Esophagus squamous epithelium (tissue), 5 donors: ENCODE data around the gene ARHGAP26. TPM values are rescaled to one million over a fixed set of nuclear protein-coding genes. Genes with fewer than 3 reads are reported as not detected.

ENCODE experiments used
- DNase-seq: peaks from one replicate; lab custom pipeline; 2025; lab: John Stamatoyannopoulos, UW
- H3K27ac ChIP-seq, 4 donors: fragments of 200-600 bp; sonication (generic); one replicate each; pipeline ENCODE4 v1.5.1; 2016 to 2019; ENCODE audit warnings: mild to moderate bottlenecking in 1 of 4
- H3K27me3 ChIP-seq, 4 donors: fragments of 200-600 bp; sonication (generic); 1 replicate in 3 of 4; 2 replicates in 1 of 4; pipeline versions ENCODE4 v1.5.1 to v1.6.0; 2017 to 2021; ENCODE audit warnings: antibody characterized with exemption in 1 of 4
- H3K36me3 ChIP-seq, 3 donors: fragments of 200-600 bp; sonication (generic); one replicate each; pipeline ENCODE4 v1.5.1; 2016 to 2019
- H3K4me1 ChIP-seq, 3 donors: fragments of 200-600 bp; sonication (generic); one replicate each; pipeline ENCODE4 v1.5.1; 2017 to 2019
- H3K4me3 ChIP-seq, 4 donors: fragments of 200-600 bp; sonication (generic); 1 replicate in 3 of 4; 2 replicates in 1 of 4; pipeline ENCODE4 v1.5.1; 2016 to 2019; ENCODE audit warnings: mild to moderate bottlenecking in 2 of 4, moderate library complexity in 1 of 4
- H3K9me3 ChIP-seq, 3 donors: fragments of 200-600 bp; sonication (generic); one replicate each; pipeline ENCODE4 v1.5.1; 2016 to 2019
- POLR2A ChIP-seq, 4 donors: fragments of 450-650 bp; IDR thresholded peaks; one replicate each; pipeline ENCODE4 v1.6.1; 2017; ENCODE audit warnings: antibody characterized with exemption in 4 of 4, mild to moderate bottlenecking in 4 of 4, moderate library complexity in 3 of 4
- WGBS, 2 donors: methylation state at CpG; one replicate each; pipeline ENCODE4 v1.1.5; 2018; 5-methylcytosine and 5-hydroxymethylcytosine counted together
- intact Hi-C: fragments of 100-400 bp; cut with DNase I; formaldehyde crosslinking; loops from one replicate; pipeline ENCODE4 v1.15.0; 2022
- total RNA-seq, 4 donors: library from RNA; depleted of rRNA; stranded (reverse); fragments of >200 nt; gene quantifications; one replicate each; pipeline ENCODE4 v1.1.0, GENCODE V29; 2016
- TF ChIP-seq, protein P1 (sequence below), 6 experiments: fragments of 450-650 bp in 4 of 6; fragments of 200-600 bp in 2 of 6; sonication (generic) in 2 of 6; IDR thresholded peaks; one replicate each; pipeline ENCODE4 v1.5.1; 2016 to 2019; ENCODE audit warnings: antibody characterized with exemption in 6 of 6, mild to moderate bottlenecking in 4 of 6, moderate library complexity in 4 of 6
- donor health status: DM: yes; HTN: yes; CAD: no.

The ARHGAP26 gene
- total RNA-seq, 4 donors from 2014 or later: 4.4 to 18.7 (median 15.4) TPM

DNA sequence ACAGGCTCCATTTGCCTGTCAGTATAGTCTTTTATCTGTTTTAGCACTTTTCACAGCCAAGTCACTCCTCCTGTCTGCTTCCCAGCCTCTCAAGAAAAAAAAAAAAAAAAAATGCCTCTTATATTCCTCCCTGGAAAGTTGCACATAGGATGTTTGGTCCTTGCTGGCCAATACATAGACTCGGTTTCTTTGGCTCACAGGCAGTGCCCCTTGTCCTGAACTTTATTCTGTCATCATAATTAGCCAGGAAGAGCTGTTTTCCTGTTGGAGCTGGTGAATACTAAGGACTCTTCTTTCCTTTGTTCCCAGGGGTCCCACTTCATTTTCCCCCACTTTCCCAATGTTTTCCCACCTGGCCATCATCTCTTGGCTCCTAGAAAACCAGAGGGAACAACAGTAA is 442.1 kb downstream of the ARHGAP26 start:
- Histone ChIP-seq H3K4me1 (peaks cover 4 to 33% (median 11%) of the 10 kb centered on the region in 3 donors), H3K9me3 (no peaks in the 10 kb centered on the region), H3K27me3 (no peaks in the 10 kb centered on the region), H3K36me3 (peaks cover 0 to 22% (median 0%) of the 10 kb centered on the region in 3 donors), H3K27ac (no peak overlapping the region), H3K4me3 (no peak overlapping the region)
- intact Hi-C loops: no loop called here
- WGBS, 2 donors: 61 to 74% methylated on average over 1 of the region's 1 CpG
- DNase-seq: no peak
- no peak for TF ChIP-seq POLR2A (IDR thresholded peaks at IDR 0.05)
- TF ChIP-seq, protein P1, sequence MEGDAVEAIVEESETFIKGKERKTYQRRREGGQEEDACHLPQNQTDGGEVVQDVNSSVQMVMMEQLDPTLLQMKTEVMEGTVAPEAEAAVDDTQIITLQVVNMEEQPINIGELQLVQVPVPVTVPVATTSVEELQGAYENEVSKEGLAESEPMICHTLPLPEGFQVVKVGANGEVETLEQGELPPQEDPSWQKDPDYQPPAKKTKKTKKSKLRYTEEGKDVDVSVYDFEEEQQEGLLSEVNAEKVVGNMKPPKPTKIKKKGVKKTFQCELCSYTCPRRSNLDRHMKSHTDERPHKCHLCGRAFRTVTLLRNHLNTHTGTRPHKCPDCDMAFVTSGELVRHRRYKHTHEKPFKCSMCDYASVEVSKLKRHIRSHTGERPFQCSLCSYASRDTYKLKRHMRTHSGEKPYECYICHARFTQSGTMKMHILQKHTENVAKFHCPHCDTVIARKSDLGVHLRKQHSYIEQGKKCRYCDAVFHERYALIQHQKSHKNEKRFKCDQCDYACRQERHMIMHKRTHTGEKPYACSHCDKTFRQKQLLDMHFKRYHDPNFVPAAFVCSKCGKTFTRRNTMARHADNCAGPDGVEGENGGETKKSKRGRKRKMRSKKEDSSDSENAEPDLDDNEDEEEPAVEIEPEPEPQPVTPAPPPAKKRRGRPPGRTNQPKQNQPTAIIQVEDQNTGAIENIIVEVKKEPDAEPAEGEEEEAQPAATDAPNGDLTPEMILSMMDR (IDR thresholded peaks at IDR 0.05): no peak

- 49 to 64% methylated on average over 6 of the region's 6 CpGs for WGBS, 2 donors
- no peak overlapping the region for H3K4me3 ChIP-seq
- DNase-seq: no peak
- intact Hi-C loops: no loop called here
- peaks cover 4 to 34% (median 11%) of the 10 kb centered on the region in 3 donors for H3K4me1 ChIP-seq
- no peaks in the 10 kb centered on the region for H3K27me3 ChIP-seq
- no peak for TF ChIP-seq POLR2A (IDR thresholded peaks at IDR 0.05)
- TF ChIP-seq, protein P1 (IDR thresholded peaks at IDR 0.05): no peak
- no peaks in the 10 kb centered on the region for H3K9me3 ChIP-seq
- H3K36me3 ChIP-seq: peaks cover 0 to 22% (median 0%) of the 10 kb centered on the region in 3 donors
- H3K27ac ChIP-seq: peak overlapping the region in 2 of 4 donors; percentile 28 to 48
Observed at GRCh38 chr5:143213231-143213850, 443.2 kb downstream of the ARHGAP26 start.

DNA sequence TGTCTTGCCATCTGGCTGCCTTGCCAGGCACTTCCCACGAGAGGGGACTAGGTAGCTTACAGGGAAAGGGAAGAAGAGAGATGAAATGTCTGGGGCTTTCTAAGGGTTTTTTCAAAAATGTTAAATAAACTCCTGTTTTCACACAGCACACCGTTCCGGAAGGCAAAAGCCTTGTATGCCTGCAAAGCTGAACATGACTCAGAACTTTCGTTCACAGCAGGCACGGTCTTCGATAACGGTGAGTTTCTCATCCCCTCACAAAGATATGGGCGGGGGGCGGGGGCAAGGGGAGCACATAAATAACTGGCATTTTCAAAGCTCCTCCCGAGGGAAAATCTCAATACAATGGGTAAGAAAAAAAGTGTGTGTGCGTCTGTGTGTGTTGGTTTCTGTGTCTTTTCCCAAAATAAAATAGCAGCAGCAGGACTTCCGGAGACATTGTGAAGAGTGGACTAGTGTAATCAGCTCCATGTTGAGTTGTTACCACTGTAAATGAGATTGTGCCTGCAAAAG is 443.7 kb downstream of the ARHGAP26 start:
- no peak for DNase-seq
- no peak overlapping the region for H3K4me3 ChIP-seq
- H3K27me3 ChIP-seq: no peaks in the 10 kb centered on the region
- peak overlapping the region in 2 of 4 donors; percentile 28 to 48 for H3K27ac ChIP-seq
- peaks cover 4 to 34% (median 11%) of the 10 kb centered on the region in 3 donors for H3K4me1 ChIP-seq
- H3K9me3 ChIP-seq: no peaks in the 10 kb centered on the region
- intact Hi-C loops: no loop called here
- TF ChIP-seq POLR2A (IDR thresholded peaks at IDR 0.05): no peak
- TF ChIP-seq, protein P1 (IDR thresholded peaks at IDR 0.05): no peak
- peaks cover 0 to 22% (median 0%) of the 10 kb centered on the region in 3 donors for H3K36me3 ChIP-seq
- WGBS, 2 donors: 60 to 63% methylated on average over 12 of the region's 12 CpGs

- no peak for DNase-seq
- peaks cover 0 to 22% (median 0%) of the 10 kb centered on the region in 3 donors for H3K36me3 ChIP-seq
Observed at GRCh38 chr5:143214458-143214857, 444.3 kb downstream of the ARHGAP26 start.

DNA sequence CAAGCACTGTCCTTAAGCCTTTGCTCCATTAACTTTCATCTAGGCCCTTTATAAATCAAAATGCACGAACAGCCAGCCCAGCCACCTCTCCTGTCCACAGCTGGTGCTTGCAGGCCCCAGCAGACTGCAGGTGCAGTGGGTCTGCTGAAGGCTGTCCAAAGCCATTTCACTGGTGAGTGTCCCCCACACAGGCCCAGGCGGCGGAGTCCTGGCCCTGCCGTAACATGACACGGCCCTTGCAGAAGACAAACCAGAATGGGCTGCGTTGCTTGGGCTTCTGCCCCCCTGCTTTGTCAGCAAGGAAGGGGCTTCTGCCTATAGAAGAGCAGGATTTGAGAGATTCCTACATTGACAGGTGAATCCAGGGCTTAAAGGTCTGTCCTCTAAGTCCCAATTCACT is 444.7 kb downstream of the ARHGAP26 start:
- Histone ChIP-seq H3K27ac (no peak overlapping the region), H3K36me3 (peaks cover 0 to 22% (median 0%) of the 10 kb centered on the region in 3 donors), H3K27me3 (no peaks in the 10 kb centered on the region), H3K4me3 (no peak overlapping the region), H3K4me1 (peaks cover 4 to 40% (median 11%) of the 10 kb centered on the region in 3 donors), H3K9me3 (no peaks in the 10 kb centered on the region)
- 20 to 100% methylated on average over 1 of the region's 6 CpGs for WGBS, 2 donors
- intact Hi-C loops: no loop called here
- DNase-seq: no peak
- TF ChIP-seq POLR2A (IDR thresholded peaks at IDR 0.05): no peak
- TF ChIP-seq, protein P1 (IDR thresholded peaks at IDR 0.05): no peak

More at GRCh38 chr5:143214458-143214857, 444.3 kb downstream of the ARHGAP26 start:
- H3K4me3 ChIP-seq: no peak overlapping the region
- no peaks in the 10 kb centered on the region for H3K9me3 ChIP-seq
- H3K27ac ChIP-seq: no peak overlapping the region
- 81 to 96% methylated on average over 2 to 4 of the region's 4 CpGs for WGBS, 2 donors
- intact Hi-C loops: no loop called here
- TF ChIP-seq, protein P1 (IDR thresholded peaks at IDR 0.05): no peak
- no peak for TF ChIP-seq POLR2A (IDR thresholded peaks at IDR 0.05)
- H3K4me1 ChIP-seq: peaks cover 4 to 35% (median 11%) of the 10 kb centered on the region in 3 donors
- no peaks in the 10 kb centered on the region for H3K27me3 ChIP-seq
